Measurements from ENCODE around the gene VASP.

DNA sequence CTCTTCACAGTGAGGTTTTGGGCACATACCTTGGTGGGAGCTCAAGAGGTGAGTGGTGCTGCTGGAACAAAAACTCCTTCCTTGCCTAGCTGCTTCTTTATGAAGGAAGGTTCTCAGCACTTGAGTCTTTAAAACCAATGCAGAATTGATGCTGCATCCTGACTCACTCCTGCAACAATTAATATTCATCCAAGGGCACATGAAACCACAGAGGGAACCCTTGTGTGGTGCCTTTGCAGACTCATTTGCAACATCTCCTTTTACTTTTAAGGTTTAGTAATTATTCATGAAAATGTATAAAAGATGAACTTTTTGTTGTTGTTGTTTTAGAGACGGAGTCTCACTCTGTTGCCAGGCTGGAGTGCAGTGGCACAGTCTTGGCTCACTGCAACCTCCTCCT, 47.2 kb downstream of the VASP start:
- TF ChIP-seq, protein P1, sequence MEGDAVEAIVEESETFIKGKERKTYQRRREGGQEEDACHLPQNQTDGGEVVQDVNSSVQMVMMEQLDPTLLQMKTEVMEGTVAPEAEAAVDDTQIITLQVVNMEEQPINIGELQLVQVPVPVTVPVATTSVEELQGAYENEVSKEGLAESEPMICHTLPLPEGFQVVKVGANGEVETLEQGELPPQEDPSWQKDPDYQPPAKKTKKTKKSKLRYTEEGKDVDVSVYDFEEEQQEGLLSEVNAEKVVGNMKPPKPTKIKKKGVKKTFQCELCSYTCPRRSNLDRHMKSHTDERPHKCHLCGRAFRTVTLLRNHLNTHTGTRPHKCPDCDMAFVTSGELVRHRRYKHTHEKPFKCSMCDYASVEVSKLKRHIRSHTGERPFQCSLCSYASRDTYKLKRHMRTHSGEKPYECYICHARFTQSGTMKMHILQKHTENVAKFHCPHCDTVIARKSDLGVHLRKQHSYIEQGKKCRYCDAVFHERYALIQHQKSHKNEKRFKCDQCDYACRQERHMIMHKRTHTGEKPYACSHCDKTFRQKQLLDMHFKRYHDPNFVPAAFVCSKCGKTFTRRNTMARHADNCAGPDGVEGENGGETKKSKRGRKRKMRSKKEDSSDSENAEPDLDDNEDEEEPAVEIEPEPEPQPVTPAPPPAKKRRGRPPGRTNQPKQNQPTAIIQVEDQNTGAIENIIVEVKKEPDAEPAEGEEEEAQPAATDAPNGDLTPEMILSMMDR (IDR thresholded peaks at IDR 0.05; ENCODE audit: low read depth, low read length), result no peak
- TF ChIP-seq, protein P2, sequence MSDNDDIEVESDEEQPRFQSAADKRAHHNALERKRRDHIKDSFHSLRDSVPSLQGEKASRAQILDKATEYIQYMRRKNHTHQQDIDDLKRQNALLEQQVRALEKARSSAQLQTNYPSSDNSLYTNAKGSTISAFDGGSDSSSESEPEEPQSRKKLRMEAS (IDR thresholded peaks at IDR 0.05; ENCODE audit: low read depth, low read length), result no peak
- no peak for TF ChIP-seq POLR2A (IDR thresholded peaks at IDR 0.05; ENCODE audit: extremely low read depth, insufficient read length)
